ENCODE results near the gene TFAP2B.

GRCh38 chr6:50818020-50818419 lies 651 bp upstream of the TFAP2B start:
- TF ChIP-seq CTCF (IDR thresholded peaks at IDR 0.05) (no peak), ZFX (IDR thresholded peaks at IDR 0.05; ENCODE audit: borderline replicate concordance) (no peak)
